Measurements from ENCODE around the gene IQCH.
"Not testable (repeated sequence)": the region's sequence is repeated elsewhere in the genome, so short reads cannot be mapped to it uniquely, and the experiment has no call there.

IQCH gene

GRCh38 chr15:67420137-67420536, 165.6 kb downstream of the IQCH start:
- DNase-seq (ENCODE audit: extremely low spot score, insufficient read length, low read depth) (no peak), FAIRE-seq (peak; percentile 59)

GRCh38 chr15:67421105-67421504, 166.5 kb downstream of the IQCH start:
- DNase-seq (ENCODE audit: extremely low spot score, insufficient read length, low read depth) (no peak), FAIRE-seq (no peak)

- FAIRE-seq, result no peak
- no peak for DNase-seq (ENCODE audit: extremely low spot score, insufficient read length, low read depth)
These were observed 167.7 kb downstream of the IQCH start for GRCh38 chr15:67422296-67422695.

GRCh38 chr15:67433495-67434099, 179.0 kb downstream of the IQCH start:
- FAIRE-seq (peak; percentile 90), DNase-seq (ENCODE audit: extremely low spot score, insufficient read length, low read depth) (peak; percentile 8)

GRCh38 chr15:67436351-67437250, 182.0 kb downstream of the IQCH start:
- DNase-seq (ENCODE audit: extremely low spot score, insufficient read length, low read depth); FAIRE-seq: not testable (repeated sequence)

- DNase-seq (ENCODE audit: extremely low spot score, insufficient read length, low read depth) (no peak), FAIRE-seq (no peak)
These were observed 189.5 kb downstream of the IQCH start for GRCh38 chr15:67444100-67444499.

GRCh38 chr15:67446449-67446848, 191.9 kb downstream of the IQCH start:
- DNase-seq (ENCODE audit: extremely low spot score, insufficient read length, low read depth), result no peak
- no peak for FAIRE-seq

- not testable (repeated sequence) for DNase-seq (ENCODE audit: extremely low spot score, insufficient read length, low read depth); FAIRE-seq
These were observed 193.8 kb downstream of the IQCH start for GRCh38 chr15:67448372-67448771.

GRCh38 chr15:67453703-67454102, 199.1 kb downstream of the IQCH start:
- FAIRE-seq; DNase-seq (ENCODE audit: extremely low spot score, insufficient read length, low read depth): not testable (repeated sequence)

GRCh38 chr15:67456677-67457529, 202.3 kb downstream of the IQCH start:
- peak; percentile 60 for DNase-seq (ENCODE audit: extremely low spot score, insufficient read length, low read depth)
- peak; percentile 84 for FAIRE-seq

- DNase-seq (ENCODE audit: extremely low spot score, insufficient read length, low read depth) (no peak), FAIRE-seq (no peak)
These were observed 203.9 kb downstream of the IQCH start for GRCh38 chr15:67458331-67459029.

GRCh38 chr15:67460521-67460920, 205.9 kb downstream of the IQCH start:
- no peak for FAIRE-seq

GRCh38 chr15:67461735-67462134, 207.1 kb downstream of the IQCH start:
- FAIRE-seq (no peak), DNase-seq (ENCODE audit: extremely low spot score, insufficient read length, low read depth) (no peak)

More at GRCh38 chr15:67460521-67460920, 205.9 kb downstream of the IQCH start:
- no peak for DNase-seq (ENCODE audit: extremely low spot score, insufficient read length, low read depth)

GRCh38 chr15:67462875-67463274, 208.3 kb downstream of the IQCH start:
- FAIRE-seq, result no peak
- no peak for DNase-seq (ENCODE audit: extremely low spot score, insufficient read length, low read depth)

GRCh38 chr15:67463488-67463887, 208.9 kb downstream of the IQCH start:
- DNase-seq (ENCODE audit: extremely low spot score, insufficient read length, low read depth), result no peak
- FAIRE-seq, result no peak

GRCh38 chr15:67465196-67465952, 210.8 kb downstream of the IQCH start:
- DNase-seq (ENCODE audit: extremely low spot score, insufficient read length, low read depth) (no peak), FAIRE-seq (no peak)

GRCh38 chr15:67468416-67468815, 213.8 kb downstream of the IQCH start:
- DNase-seq (ENCODE audit: extremely low spot score, insufficient read length, low read depth), result no peak
- FAIRE-seq, result no peak

- FAIRE-seq (no peak), DNase-seq (ENCODE audit: extremely low spot score, insufficient read length, low read depth) (no peak)
These were observed 215.1 kb downstream of the IQCH start for GRCh38 chr15:67469680-67470079.

GRCh38 chr15:67472957-67473356, 218.4 kb downstream of the IQCH start:
- FAIRE-seq (no peak), DNase-seq (ENCODE audit: extremely low spot score, insufficient read length, low read depth) (no peak)

Data from GM18507 (cell line).